A673 (cell line): ENCODE data around the gene AATK.

ENCODE experiments used
- EZH2 ChIP-seq: fragments of 200-600 bp; sonication (generic); IDR thresholded peaks from 2 replicates; pipeline ENCODE4 v1.6.1; 2017; ENCODE audit warnings: borderline replicate concordance, low read depth, mild to moderate bottlenecking, mixed read lengths, antibody characterized with exemption, low read length; ENCODE audit not compliant: poor library complexity, severe bottlenecking
- TF ChIP-seq, protein P1 (sequence below): fragments of 300-800, 200-600 bp; sonication (generic); conservative IDR thresholded peaks from 2 replicates; pipeline ENCODE4 v1.5.1; 2017; ENCODE audit warnings: low read depth, mild to moderate bottlenecking, antibody characterized with exemption, low read length, moderate library complexity, mixed read lengths

DNA sequence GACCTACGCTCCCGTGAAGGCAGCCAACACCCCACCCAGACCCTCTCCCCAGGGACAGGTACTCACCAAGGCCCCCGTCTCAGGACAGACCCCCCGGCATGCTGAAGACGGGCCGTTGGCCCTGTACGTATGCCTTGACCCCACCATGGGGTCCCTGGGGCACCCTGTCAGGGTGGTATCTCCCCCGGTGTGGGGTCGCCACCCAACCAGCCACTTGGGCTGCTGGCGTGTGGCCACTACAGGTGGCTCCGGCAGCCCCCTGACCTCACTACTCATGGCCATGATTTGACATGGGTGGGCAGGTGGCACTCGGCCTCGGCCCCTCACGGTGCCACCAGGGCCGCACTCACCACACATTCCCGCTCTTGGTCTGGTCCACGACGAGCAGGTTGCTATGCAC lies 41.6 kb downstream of the AATK start:
- TF ChIP-seq, protein P1, sequence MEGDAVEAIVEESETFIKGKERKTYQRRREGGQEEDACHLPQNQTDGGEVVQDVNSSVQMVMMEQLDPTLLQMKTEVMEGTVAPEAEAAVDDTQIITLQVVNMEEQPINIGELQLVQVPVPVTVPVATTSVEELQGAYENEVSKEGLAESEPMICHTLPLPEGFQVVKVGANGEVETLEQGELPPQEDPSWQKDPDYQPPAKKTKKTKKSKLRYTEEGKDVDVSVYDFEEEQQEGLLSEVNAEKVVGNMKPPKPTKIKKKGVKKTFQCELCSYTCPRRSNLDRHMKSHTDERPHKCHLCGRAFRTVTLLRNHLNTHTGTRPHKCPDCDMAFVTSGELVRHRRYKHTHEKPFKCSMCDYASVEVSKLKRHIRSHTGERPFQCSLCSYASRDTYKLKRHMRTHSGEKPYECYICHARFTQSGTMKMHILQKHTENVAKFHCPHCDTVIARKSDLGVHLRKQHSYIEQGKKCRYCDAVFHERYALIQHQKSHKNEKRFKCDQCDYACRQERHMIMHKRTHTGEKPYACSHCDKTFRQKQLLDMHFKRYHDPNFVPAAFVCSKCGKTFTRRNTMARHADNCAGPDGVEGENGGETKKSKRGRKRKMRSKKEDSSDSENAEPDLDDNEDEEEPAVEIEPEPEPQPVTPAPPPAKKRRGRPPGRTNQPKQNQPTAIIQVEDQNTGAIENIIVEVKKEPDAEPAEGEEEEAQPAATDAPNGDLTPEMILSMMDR = no peak
- TF ChIP-seq EZH2 = no peak
